GM12875 (cell line): ENCODE measurements around the gene DGUOK.

Experiments used
- H3K4me3 ChIP-seq: one replicate; pipeline ENCODE4 v1.5.1; 2011; ENCODE audit warnings: low read depth, low read length, control low read depth
- CTCF ChIP-seq: IDR thresholded peaks from 2 replicates; pipeline ENCODE4 v1.5.1; 2011; ENCODE audit warnings: low read depth, mild to moderate bottlenecking, control low read depth, inconsistent platforms, low read length, moderate library complexity, borderline replicate concordance; ENCODE audit not compliant: insufficient read depth

The DGUOK gene

GRCh38 chr2:73987109-73987947 is 60.6 kb downstream of the DGUOK start:
- TF ChIP-seq CTCF, result peak; percentile 8; the same call in 1 of the 2 replicates
- peak overlapping the region; percentile 76 for H3K4me3 ChIP-seq

- TF ChIP-seq CTCF, result no peak
- peak overlapping the region; percentile 76 for H3K4me3 ChIP-seq
Measured at GRCh38 chr2:73987948-73988700, 61.4 kb downstream of the DGUOK start.

GRCh38 chr2:73989972-73990371 is 63.3 kb downstream of the DGUOK start:
- H3K4me3 ChIP-seq, result no peak overlapping the region

GRCh38 chr2:73990531-73990930 is 63.9 kb downstream of the DGUOK start:
- TF ChIP-seq CTCF, result no peak
- H3K4me3 ChIP-seq, result no peak overlapping the region

More at GRCh38 chr2:73989972-73990371, 63.3 kb downstream of the DGUOK start:
- no peak for TF ChIP-seq CTCF

- TF ChIP-seq CTCF, result no peak
Measured at GRCh38 chr2:73992036-73992435, 65.4 kb downstream of the DGUOK start.

GRCh38 chr2:73993376-73993775 is 66.7 kb downstream of the DGUOK start:
- no peak for TF ChIP-seq CTCF
- no peak overlapping the region for H3K4me3 ChIP-seq

More at GRCh38 chr2:73992036-73992435, 65.4 kb downstream of the DGUOK start:
- H3K4me3 ChIP-seq, result no peak overlapping the region

- no peak overlapping the region for H3K4me3 ChIP-seq
- TF ChIP-seq CTCF, result no peak
Measured at GRCh38 chr2:73993778-73994177, 67.1 kb downstream of the DGUOK start.
